ENCODE measurements around the gene WDR64.

DNA sequence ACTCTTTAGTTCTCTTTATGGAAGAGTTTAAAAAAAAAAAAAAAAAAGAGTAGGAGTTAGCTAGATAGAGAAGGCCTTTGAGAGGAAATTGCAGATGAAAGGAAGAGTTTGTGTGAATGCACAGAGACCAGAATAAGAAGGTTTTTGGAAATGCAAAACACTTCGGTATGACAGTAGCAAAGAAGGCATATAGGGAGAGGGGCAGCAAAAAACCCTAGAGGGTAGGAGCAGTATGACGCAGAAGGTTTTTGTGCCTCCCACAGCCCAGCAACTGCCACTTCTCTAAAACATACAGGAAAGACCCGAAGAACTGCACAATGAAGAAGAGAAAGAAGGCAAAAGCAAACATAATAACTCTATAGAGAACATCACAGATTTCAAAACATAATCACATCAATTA lies 84.3 kb downstream of the WDR64 start:
- TF ChIP-seq, protein P1, sequence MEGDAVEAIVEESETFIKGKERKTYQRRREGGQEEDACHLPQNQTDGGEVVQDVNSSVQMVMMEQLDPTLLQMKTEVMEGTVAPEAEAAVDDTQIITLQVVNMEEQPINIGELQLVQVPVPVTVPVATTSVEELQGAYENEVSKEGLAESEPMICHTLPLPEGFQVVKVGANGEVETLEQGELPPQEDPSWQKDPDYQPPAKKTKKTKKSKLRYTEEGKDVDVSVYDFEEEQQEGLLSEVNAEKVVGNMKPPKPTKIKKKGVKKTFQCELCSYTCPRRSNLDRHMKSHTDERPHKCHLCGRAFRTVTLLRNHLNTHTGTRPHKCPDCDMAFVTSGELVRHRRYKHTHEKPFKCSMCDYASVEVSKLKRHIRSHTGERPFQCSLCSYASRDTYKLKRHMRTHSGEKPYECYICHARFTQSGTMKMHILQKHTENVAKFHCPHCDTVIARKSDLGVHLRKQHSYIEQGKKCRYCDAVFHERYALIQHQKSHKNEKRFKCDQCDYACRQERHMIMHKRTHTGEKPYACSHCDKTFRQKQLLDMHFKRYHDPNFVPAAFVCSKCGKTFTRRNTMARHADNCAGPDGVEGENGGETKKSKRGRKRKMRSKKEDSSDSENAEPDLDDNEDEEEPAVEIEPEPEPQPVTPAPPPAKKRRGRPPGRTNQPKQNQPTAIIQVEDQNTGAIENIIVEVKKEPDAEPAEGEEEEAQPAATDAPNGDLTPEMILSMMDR (IDR thresholded peaks at IDR 0.05): no peak
- TF ChIP-seq POLR2A (IDR thresholded peaks at IDR 0.05): no peak
- no peak for TF ChIP-seq POLR2AphosphoS5 (IDR thresholded peaks at IDR 0.05)
